ENCODE measurements around the gene MYEF2.

DNA sequence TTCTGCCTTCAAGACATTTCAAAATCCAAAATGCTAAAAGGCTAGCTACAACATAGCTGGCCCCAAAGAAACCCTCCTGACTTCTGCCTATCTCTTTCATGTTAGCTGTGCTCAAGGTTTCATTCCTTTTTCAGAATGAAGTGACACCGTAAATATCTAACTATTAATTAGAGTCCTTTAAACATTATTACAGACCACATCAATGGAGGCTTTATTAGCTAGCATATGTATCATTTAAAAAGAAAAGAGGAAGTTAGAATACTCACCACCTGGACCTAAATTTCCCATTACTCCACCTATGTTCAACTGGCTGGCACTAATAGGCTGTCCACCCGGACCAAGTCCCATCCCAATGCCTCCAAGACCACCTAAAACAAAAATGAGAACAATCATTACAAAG, 24.6 kb downstream of the MYEF2 start:
- TF ChIP-seq, protein P1, sequence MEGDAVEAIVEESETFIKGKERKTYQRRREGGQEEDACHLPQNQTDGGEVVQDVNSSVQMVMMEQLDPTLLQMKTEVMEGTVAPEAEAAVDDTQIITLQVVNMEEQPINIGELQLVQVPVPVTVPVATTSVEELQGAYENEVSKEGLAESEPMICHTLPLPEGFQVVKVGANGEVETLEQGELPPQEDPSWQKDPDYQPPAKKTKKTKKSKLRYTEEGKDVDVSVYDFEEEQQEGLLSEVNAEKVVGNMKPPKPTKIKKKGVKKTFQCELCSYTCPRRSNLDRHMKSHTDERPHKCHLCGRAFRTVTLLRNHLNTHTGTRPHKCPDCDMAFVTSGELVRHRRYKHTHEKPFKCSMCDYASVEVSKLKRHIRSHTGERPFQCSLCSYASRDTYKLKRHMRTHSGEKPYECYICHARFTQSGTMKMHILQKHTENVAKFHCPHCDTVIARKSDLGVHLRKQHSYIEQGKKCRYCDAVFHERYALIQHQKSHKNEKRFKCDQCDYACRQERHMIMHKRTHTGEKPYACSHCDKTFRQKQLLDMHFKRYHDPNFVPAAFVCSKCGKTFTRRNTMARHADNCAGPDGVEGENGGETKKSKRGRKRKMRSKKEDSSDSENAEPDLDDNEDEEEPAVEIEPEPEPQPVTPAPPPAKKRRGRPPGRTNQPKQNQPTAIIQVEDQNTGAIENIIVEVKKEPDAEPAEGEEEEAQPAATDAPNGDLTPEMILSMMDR (IDR thresholded peaks at IDR 0.05): no peak
- no peak for TF ChIP-seq POLR2A (IDR thresholded peaks at IDR 0.05)

All from esophagus squamous epithelium (tissue), 4 donors.